ENCODE measurements around the gene MAML1.
"Not testable (repeated sequence)": the region's sequence is repeated elsewhere in the genome, so short reads cannot be mapped to it uniquely, and the experiment has no call there.

The MAML1 gene

DNA sequence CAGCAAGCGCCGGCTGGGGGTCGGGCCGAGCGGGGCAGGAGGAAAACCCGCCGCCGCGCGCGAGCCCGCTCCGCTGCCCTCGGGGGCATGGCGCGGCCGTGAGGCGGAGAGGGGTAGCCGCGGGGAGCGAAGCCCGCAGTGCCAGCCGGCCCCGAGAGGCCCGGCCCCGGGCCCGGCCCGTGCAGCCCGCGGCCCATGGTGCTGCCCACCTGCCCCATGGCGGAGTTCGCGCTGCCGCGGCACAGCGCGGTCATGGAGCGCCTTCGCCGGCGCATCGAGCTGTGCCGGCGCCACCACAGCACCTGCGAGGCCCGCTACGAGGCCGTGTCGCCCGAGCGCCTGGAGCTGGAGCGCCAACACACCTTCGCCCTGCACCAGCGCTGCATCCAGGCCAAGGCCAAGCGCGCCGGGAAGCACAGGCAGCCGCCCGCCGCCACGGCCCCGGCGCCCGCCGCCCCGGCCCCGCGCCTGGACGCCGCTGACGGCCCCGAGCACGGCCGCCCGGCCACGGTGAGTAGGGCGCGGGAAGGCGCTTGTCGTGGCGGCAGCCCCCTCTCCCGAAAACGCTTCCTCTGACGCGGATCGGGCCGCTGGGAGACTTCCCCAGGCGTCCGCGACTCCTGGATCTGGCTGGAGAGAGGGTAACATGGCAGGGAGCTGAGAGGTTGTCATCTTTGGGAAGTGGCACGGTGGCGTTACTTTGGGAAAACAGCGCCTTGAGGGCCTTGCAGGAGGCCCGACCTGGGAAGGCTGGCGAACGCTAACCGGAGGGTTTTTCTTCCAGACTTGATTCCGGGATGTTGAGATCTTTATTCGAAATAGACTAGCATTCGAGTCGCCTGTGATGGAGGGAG, 523 bp downstream of the MAML1 start:
- peak; percentile 3 to 35 (median 11) for DNase-seq (ENCODE audit: low read depth in 3 of 3)

DNA sequence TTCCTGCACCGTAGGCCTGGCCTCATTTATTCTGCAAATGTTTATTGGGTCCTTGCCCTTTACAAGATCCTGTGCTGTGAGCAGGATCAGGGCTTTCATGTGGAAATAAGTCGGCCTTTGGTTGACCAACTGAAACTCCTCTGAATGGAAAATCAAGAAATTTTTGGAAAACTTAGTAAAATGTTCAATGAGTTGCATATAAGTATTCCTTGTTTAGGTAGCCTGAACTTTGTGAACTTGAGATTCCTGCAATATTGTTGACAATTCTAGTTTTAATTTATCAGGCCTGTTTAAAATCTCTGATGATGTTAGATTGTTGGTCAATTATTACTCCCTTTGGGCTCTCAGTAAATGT, 1.1 kb downstream of the MAML1 start:
- no peak for DNase-seq (ENCODE audit: low read depth in 3 of 3)

DNA sequence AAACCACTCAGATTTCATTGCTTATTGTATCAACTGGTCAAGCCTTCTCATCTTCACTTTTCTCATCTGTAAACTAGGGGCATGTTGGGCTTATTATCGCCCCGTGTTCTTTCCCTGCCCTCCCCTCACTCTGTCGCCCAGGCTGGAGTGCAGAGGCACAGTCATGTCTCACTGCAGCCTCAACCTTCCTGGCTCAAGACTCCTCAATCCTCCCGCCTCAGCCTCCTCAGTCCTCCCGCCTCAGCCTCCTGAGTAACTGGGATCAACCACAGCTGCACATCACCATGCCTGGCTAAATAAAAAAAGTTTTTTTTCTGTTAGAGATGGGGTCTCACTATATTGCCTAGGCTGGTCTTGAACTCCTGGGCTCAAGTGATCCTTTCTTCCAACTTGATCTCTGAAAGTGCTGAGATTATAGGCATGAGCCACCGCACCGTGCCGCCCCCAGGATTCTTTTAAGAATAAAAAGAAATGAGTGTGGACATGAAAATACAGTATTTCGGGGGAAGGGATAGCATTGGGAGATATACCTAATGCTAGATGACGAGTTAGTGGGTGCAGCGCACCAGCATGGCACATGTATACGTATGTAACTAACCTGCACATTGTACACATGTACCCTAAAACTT, 2.0 kb downstream of the MAML1 start:
- no peak for DNase-seq (ENCODE audit: low read depth in 3 of 3)

DNA sequence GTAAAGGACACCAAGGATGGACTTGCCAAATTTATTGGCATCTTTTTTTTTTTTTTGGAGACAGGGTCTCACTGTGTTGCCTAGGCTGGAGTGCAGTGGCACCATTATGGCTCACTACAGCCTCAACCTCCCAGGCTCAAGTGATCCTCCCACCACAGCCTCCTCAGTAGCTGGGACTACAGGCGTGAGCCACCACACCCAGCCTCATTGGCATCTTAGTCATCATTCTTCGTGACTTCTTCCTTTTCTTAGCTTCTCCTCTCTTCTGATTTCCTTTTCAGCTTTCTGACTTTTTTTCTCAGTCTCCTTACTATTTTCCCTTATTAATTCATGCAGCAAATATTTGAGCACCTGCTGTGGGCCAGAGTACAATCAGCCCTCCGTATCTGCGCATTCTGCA, 6.1 kb downstream of the MAML1 start:
- no peak for DNase-seq (ENCODE audit: low read depth in 3 of 3)

- DNase-seq (ENCODE audit: low read depth in 3 of 3): not testable (repeated sequence)
Measured at GRCh38 chr5:179744106-179744505, 11.5 kb downstream of the MAML1 start.

- DNase-seq (ENCODE audit: low read depth in 3 of 3): no peak
Measured at GRCh38 chr5:179746872-179747271, 14.2 kb downstream of the MAML1 start.

- DNase-seq (ENCODE audit: low read depth in 3 of 3): no peak
Measured at GRCh38 chr5:179747811-179748210, 15.2 kb downstream of the MAML1 start.

GRCh38 chr5:179749857-179750508, 17.4 kb downstream of the MAML1 start:
- no peak for DNase-seq (ENCODE audit: low read depth in 3 of 3)

DNA sequence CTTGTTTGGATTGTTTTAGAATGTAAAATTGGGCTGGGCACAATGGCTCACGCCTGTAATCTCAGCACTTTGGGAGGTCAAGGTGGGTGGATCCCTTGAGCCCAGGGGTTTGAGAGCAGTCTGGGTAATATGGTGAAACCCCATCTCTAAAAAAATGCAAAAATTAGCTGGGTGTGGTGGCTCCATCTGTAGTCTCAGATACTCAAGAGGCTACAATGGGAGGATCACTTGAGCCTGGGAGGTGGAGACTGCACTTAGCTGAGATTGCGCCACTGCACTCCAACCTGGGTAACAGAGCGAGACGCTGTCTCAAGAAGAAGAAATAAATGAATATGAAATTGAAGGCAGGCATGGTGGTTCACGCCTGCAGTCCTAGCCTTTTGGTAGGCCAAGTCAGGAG, 21.3 kb downstream of the MAML1 start:
- DNase-seq (ENCODE audit: low read depth in 3 of 3): no peak

GRCh38 chr5:179755022-179755421, 22.4 kb downstream of the MAML1 start:
- DNase-seq (ENCODE audit: low read depth in 3 of 3): no peak

GRCh38 chr5:179758955-179759354, 26.3 kb downstream of the MAML1 start:
- no peak for DNase-seq (ENCODE audit: low read depth in 3 of 3)

- peak in 1 of 3 donors; percentile 20 for DNase-seq (ENCODE audit: low read depth in 3 of 3)
Measured at GRCh38 chr5:179759581-179760551, 27.2 kb downstream of the MAML1 start.

- DNase-seq (ENCODE audit: low read depth in 3 of 3): no peak
Measured at GRCh38 chr5:179762079-179762780, 29.6 kb downstream of the MAML1 start.

DNA sequence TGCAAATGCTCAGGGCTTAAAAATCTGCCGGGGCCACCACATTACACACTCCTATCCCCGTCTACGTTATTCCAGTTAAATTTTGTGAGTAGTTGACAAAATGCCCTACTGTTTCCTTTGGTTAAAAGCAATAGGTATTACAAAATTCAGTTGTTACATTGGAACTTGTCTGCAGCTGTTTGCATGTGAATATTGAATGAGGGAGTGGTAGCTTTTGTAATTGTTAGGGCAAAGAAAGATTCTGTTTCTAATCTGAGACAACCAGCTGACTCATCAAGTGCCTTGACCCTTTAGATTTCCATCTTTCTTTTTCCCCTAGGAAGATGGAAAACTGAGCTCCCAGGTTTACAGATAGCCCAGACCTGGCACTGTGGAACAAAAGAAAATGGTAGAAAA, 30.2 kb downstream of the MAML1 start:
- DNase-seq (ENCODE audit: low read depth in 3 of 3): no peak

- no peak for DNase-seq (ENCODE audit: low read depth in 3 of 3)
Measured at GRCh38 chr5:179763215-179763945, 30.8 kb downstream of the MAML1 start.

GRCh38 chr5:179764056-179764455, 31.4 kb downstream of the MAML1 start:
- no peak for DNase-seq (ENCODE audit: low read depth in 3 of 3)

DNA sequence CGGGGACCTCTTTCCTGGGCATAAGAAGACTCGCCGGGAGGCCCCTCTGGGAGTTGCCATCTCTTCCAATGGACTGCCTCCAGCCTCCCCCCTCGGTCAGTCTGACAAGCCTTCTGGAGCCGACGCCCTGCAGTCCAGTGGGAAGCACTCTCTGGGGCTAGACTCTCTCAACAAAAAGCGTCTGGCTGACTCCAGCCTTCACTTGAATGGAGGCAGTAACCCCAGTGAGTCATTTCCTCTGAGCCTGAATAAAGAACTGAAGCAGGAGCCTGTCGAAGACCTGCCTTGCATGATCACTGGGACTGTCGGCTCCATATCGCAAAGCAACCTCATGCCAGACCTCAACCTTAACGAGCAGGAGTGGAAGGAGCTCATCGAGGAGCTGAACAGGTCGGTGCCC, 32.8 kb downstream of the MAML1 start:
- no peak for DNase-seq (ENCODE audit: low read depth in 3 of 3)

DNA sequence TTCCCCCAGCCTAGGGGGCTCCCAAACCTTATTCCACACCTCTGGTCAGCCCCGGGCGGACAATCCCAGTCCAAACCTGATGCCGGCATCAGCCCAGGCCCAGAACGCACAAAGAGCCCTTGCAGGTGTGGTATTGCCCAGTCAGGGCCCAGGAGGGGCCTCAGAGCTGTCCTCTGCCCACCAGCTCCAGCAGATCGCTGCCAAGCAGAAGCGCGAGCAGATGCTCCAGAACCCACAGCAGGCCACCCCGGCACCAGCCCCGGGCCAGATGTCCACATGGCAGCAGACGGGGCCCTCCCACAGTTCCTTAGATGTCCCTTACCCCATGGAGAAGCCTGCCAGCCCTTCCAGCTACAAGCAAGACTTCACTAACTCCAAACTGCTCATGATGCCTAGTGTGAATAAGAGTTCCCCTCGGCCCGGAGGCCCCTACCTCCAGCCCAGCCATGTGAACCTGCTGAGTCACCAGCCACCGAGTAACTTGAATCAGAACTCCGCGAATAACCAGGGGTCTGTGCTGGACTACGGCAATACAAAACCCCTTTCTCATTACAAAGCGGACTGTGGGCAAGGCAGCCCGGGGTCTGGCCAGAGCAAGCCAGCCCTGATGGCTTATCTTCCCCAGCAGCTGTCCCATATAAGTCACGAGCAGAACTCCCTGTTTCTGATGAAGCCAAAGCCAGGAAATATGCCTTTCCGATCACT, 33.6 kb downstream of the MAML1 start:
- no peak for DNase-seq (ENCODE audit: low read depth in 3 of 3)

- no peak for DNase-seq (ENCODE audit: low read depth in 3 of 3)
Measured at GRCh38 chr5:179766726-179767455, 34.3 kb downstream of the MAML1 start.
